PC-9 (cell line): ENCODE data around the gene ELMO1. TPM values are rescaled to one million over a fixed set of nuclear protein-coding genes. Genes with fewer than 3 reads are reported as not detected.

ENCODE experiments used
- BruUV-seq: library from RNA; stranded (reverse); fragments of 400-500 nt; replicated peaks from 2 replicates; lab custom pipeline; 2021; lab: Mats Ljungman, UMichigan
- CTCF ChIA-PET: fragments of 300-600 bp; sonication (Branson Sonifier 250); formaldehyde crosslinking; loops from one replicate; lab custom pipeline; 2022; ENCODE audit warnings: antibody characterized with exemption; lab: Charles Lee
- POLR2A ChIA-PET: fragments of 300-600 bp; sonication (Branson Sonifier 250); formaldehyde crosslinking; loops from one replicate; lab custom pipeline; 2022; ENCODE audit warnings: antibody characterized with exemption; ENCODE audit not compliant: unreplicated experiment; lab: Charles Lee
- DNase-seq, 2 experiments: peaks; one replicate each; pipeline versions ENCODE4 v3.0.0 to v3.0.0-alpha.2; 2015 to 2022; ENCODE audit warnings: mixed read lengths in 1 of 2
- H2AFZ ChIP-seq: fragments of 200-600 bp; sonication (generic); 2 replicates; pipeline ENCODE4 v1.8.1; 2017; ENCODE audit warnings: antibody characterized with exemption
- H3F3A ChIP-seq: fragments of 200-600 bp; sonication (generic); 2 replicates; pipeline ENCODE4 v1.8.1; 2017; ENCODE audit warnings: antibody characterized with exemption, mild to moderate bottlenecking, low read depth; ENCODE audit not compliant: insufficient read depth
- H3K27ac ChIP-seq: fragments of 200-600 bp; sonication (generic); 2 replicates; pipeline ENCODE4 v1.6.1; 2016; ENCODE audit warnings: mixed run types
- H3K27me3 ChIP-seq: fragments of 200-600 bp; sonication (generic); 2 replicates; pipeline ENCODE4 v1.6.1; 2016; ENCODE audit warnings: low read depth, mixed run types; ENCODE audit not compliant: insufficient read depth
- H3K36me3 ChIP-seq: fragments of 200-600 bp; sonication (generic); 2 replicates; pipeline ENCODE4 v1.6.1; 2016; ENCODE audit warnings: low read depth, mixed run types
- H3K4me1 ChIP-seq: fragments of 200-600 bp; sonication (generic); replicated peaks from 2 replicates; pipeline ENCODE4 v1.6.1; 2016; ENCODE audit warnings: mixed run types; ENCODE audit not compliant: insufficient read depth
- H3K4me2 ChIP-seq: fragments of 200-600 bp; sonication (generic); 2 replicates; pipeline ENCODE4 v1.6.1; 2017; ENCODE audit warnings: mixed run types
- H3K4me3 ChIP-seq: fragments of 200-600 bp; sonication (generic); 2 replicates; pipeline ENCODE4 v1.6.1; 2016; ENCODE audit warnings: mixed run types
- H3K79me2 ChIP-seq: fragments of 200-600 bp; sonication (generic); 2 replicates; pipeline ENCODE4 v1.6.1; 2017; ENCODE audit warnings: low read depth, mixed run types
- H3K9me2 ChIP-seq: fragments of 200-600 bp; sonication (generic); 2 replicates; pipeline ENCODE4 v1.8.1; 2017; ENCODE audit warnings: mild to moderate bottlenecking; ENCODE audit not compliant: insufficient read depth
- H3K9me3 ChIP-seq: fragments of 200-600 bp; sonication (generic); 2 replicates; pipeline ENCODE4 v1.8.1; 2016; ENCODE audit warnings: low read depth; ENCODE audit not compliant: insufficient read depth
- H4K20me1 ChIP-seq: fragments of 200-600 bp; sonication (generic); 2 replicates; pipeline ENCODE4 v1.8.1; 2017; ENCODE audit not compliant: insufficient read depth
- EZH2 ChIP-seq: fragments of 200-600 bp; sonication (generic); IDR thresholded peaks from 2 replicates; pipeline ENCODE4 v1.8.0; 2017; ENCODE audit warnings: antibody characterized with exemption, low read depth
- intact Hi-C: fragments of 100-400 bp; cut with micrococcal nuclease; formaldehyde crosslinking; loops from one replicate; pipeline ENCODE4 v1.10.0; 2022; ENCODE audit not compliant: unreplicated experiment
- total RNA-seq: library from RNA; stranded (reverse); gene quantifications from 2 replicates; pipeline ENCODE4 v1.2.3, GENCODE V29; 2021
- TF ChIP-seq, protein P1 (sequence below): fragments of 200-600 bp; sonication (generic); conservative IDR thresholded peaks from 2 replicates; pipeline ENCODE4 v1.6.1; 2017; ENCODE audit warnings: mixed run types, antibody characterized with exemption, mild to moderate bottlenecking, moderate library complexity

ELMO1 gene
- total RNA-seq, 1 experiment from 2014 or later = 4.8 TPM

DNA sequence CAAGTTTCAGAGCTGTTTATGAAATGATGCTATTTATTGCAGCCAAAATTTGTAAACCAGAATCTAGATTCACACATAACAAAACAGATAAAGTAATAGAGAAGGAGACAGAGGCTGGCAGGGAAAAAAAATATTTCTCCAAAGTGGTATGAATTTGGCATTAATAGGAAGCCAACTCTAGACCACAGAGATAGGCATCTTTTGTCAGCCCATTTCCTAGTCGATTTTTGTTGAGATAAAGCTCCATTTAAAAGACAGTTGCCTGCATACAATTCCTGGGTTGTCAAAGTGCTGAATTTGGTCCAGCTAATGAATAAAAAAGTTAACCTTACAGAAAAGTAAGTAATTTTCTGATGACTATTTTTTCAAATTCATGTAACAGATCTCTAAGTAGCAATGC lies 219.3 kb downstream of the ELMO1 start:
- H3K4me2 ChIP-seq = no peak overlapping the region
- intact Hi-C loops = no loop called here
- DNase-seq = no peak
- H3K79me2 ChIP-seq = no peaks in the 10 kb centered on the region
- ChIA-PET POLR2A (no interaction called here), CTCF (no interaction called here)
- no peaks in the 10 kb centered on the region for H3F3A ChIP-seq
- H3K27ac ChIP-seq = no peak overlapping the region
- no peaks in the 10 kb centered on the region for H3K36me3 ChIP-seq
- H3K9me3 ChIP-seq = no peaks in the 10 kb centered on the region
- no TSS peak for BruUV-seq
- no peaks in the 10 kb centered on the region for H3K9me2 ChIP-seq
- peaks cover 55% of the 10 kb centered on the region for H3K27me3 ChIP-seq
- no peak overlapping the region for H2AFZ ChIP-seq
- H3K4me1 ChIP-seq = no peaks in the 10 kb centered on the region
- H4K20me1 ChIP-seq = no peaks in the 10 kb centered on the region
- H3K4me3 ChIP-seq = no peak overlapping the region
- no peak for TF ChIP-seq EZH2
- TF ChIP-seq, protein P1, sequence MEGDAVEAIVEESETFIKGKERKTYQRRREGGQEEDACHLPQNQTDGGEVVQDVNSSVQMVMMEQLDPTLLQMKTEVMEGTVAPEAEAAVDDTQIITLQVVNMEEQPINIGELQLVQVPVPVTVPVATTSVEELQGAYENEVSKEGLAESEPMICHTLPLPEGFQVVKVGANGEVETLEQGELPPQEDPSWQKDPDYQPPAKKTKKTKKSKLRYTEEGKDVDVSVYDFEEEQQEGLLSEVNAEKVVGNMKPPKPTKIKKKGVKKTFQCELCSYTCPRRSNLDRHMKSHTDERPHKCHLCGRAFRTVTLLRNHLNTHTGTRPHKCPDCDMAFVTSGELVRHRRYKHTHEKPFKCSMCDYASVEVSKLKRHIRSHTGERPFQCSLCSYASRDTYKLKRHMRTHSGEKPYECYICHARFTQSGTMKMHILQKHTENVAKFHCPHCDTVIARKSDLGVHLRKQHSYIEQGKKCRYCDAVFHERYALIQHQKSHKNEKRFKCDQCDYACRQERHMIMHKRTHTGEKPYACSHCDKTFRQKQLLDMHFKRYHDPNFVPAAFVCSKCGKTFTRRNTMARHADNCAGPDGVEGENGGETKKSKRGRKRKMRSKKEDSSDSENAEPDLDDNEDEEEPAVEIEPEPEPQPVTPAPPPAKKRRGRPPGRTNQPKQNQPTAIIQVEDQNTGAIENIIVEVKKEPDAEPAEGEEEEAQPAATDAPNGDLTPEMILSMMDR = no peak

DNA sequence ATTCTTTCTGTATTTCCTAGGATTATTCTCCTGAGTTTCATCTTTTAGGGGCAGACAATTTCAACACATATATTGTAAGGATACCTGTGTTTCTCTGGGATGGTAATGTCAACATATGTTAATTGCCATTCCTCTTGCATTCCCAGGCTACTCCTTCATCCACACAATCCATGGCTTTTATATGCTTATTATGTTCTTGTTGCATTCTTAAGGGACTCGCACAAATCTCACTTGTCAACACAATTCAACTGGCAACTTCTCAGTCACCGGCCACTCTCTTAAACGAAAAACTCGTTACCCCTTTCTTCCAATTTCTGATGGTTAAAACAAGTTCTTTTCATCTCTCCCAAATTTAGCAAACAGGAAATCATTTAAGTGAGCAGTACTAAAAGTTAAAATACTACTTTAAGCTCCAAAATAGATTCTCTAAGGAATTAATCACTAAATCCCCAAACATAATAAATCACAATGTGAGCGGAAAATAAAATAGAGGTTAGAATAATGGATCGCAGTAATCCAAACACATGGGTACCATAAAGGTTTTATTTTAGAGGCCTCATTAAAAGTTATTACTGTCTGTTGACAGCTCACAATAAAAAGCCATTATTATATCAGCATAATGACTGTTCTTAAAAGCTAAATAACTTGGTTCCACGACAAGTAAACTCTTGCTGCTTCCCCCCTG lies 223.2 kb downstream of the ELMO1 start:
- intact Hi-C loops = no loop called here
- Histone ChIP-seq H3K9me3 (no peaks in the 10 kb centered on the region), H3K27me3 (peaks cover 42% of the 10 kb centered on the region), H2AFZ (no peak overlapping the region), H3K9me2 (no peaks in the 10 kb centered on the region), H4K20me1 (no peaks in the 10 kb centered on the region), H3K4me2 (no peak overlapping the region), H3F3A (no peaks in the 10 kb centered on the region), H3K4me3 (no peak overlapping the region), H3K36me3 (no peaks in the 10 kb centered on the region), H3K79me2 (no peaks in the 10 kb centered on the region), H3K4me1 (no peaks in the 10 kb centered on the region), H3K27ac (no peak overlapping the region)
- DNase-seq = no peak
- ChIA-PET POLR2A (no interaction called here), CTCF (no interaction called here)
- no peak for TF ChIP-seq EZH2
- TF ChIP-seq, protein P1 = no peak
- no TSS peak for BruUV-seq

DNA sequence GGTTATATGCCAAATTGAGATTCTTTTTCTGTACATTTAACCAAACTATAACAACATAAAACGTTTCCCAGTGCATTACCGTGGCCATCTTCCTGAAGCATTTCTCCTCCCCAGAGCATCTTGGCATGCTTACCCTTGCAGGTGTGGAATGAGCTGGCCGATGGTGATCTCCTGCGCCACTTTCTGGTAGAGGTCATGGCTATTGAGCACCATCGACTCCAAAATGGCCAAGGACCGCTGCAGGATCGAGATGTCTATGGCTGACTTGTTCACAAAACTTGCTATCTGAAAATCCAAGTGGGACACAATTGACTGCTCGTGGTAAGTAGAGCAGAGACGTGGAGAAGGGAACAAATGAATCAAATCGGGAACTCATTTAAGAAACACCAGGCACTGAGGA lies 223.9 kb downstream of the ELMO1 start:
- Histone ChIP-seq H3K4me3 (no peak overlapping the region), H3K36me3 (no peaks in the 10 kb centered on the region), H3K9me3 (no peaks in the 10 kb centered on the region), H3K4me1 (no peaks in the 10 kb centered on the region), H3K79me2 (no peaks in the 10 kb centered on the region), H4K20me1 (no peaks in the 10 kb centered on the region), H3K4me2 (no peak overlapping the region), H3F3A (no peaks in the 10 kb centered on the region), H2AFZ (no peak overlapping the region), H3K9me2 (no peaks in the 10 kb centered on the region), H3K27me3 (peaks cover 42% of the 10 kb centered on the region), H3K27ac (no peak overlapping the region)
- ChIA-PET CTCF (no interaction called here), POLR2A (no interaction called here)
- BruUV-seq = no TSS peak
- DNase-seq = no peak
- no peak for TF ChIP-seq EZH2
- TF ChIP-seq, protein P1 = no peak
- intact Hi-C loops = no loop called here
